Fibroblast of skin of left quadriceps (primary cell): ENCODE data around the gene ETV7.
"Not testable (repeated sequence)": the region's sequence is repeated elsewhere in the genome, so short reads cannot be mapped to it uniquely, and the experiment has no call there.

Source experiments
- DNase-seq, 2 experiments: peaks; one replicate each; pipeline ENCODE4 v3.0.0-alpha.2; 2013; ENCODE audit warnings: low read depth in 2 of 2

The ETV7 gene

GRCh38 chr6:36387440-36388303 is at the start of gene ETV7:
Gene ETV7, minus strand, starts transcription at chr6:36387669. Its CDS starts 128 bp downstream, at chr6:36387541.
- no peak for DNase-seq

- DNase-seq: no peak
Observed at GRCh38 chr6:36436466-36436865, 49.0 kb upstream of the ETV7 start.

GRCh38 chr6:36432151-36432671 is 44.7 kb upstream of the ETV7 start:
- DNase-seq: peak; percentile 51 to 55

- DNase-seq: no peak
Observed at GRCh38 chr6:36431197-36431596, 43.7 kb upstream of the ETV7 start.

- no peak for DNase-seq
Observed at GRCh38 chr6:36430351-36430750, 42.9 kb upstream of the ETV7 start.

- DNase-seq: no peak
Observed at GRCh38 chr6:36428911-36429310, 41.4 kb upstream of the ETV7 start.

GRCh38 chr6:36426622-36427021 is 39.2 kb upstream of the ETV7 start:
- no peak for DNase-seq

- DNase-seq: peak; percentile 96 to 97
Observed at GRCh38 chr6:36423101-36423824, 35.8 kb upstream of the ETV7 start.

GRCh38 chr6:36422714-36423100 is 35.2 kb upstream of the ETV7 start:
- DNase-seq: no peak

- DNase-seq: no peak
Observed at GRCh38 chr6:36419310-36419709, 31.8 kb upstream of the ETV7 start.

- no peak for DNase-seq
Observed at GRCh38 chr6:36418558-36418957, 31.1 kb upstream of the ETV7 start.

- DNase-seq: no peak
Observed at GRCh38 chr6:36414481-36414880, 27.0 kb upstream of the ETV7 start.

- no peak for DNase-seq
Observed at GRCh38 chr6:36413489-36414480, 26.3 kb upstream of the ETV7 start.

- not testable (repeated sequence) for DNase-seq
Observed at GRCh38 chr6:36409718-36410117, 22.2 kb upstream of the ETV7 start.

- no peak for DNase-seq
Observed at GRCh38 chr6:36404164-36404563, 16.7 kb upstream of the ETV7 start.

- DNase-seq: no peak
Observed at GRCh38 chr6:36402481-36402880, 15.0 kb upstream of the ETV7 start.

- DNase-seq: no peak
Observed at GRCh38 chr6:36399970-36400369, 12.5 kb upstream of the ETV7 start.

- DNase-seq: no peak
Observed at GRCh38 chr6:36392621-36393020, 5.2 kb upstream of the ETV7 start.

GRCh38 chr6:36389353-36389752 is 1.9 kb upstream of the ETV7 start:
- DNase-seq: no peak

GRCh38 chr6:36386495-36387439 is 702 bp downstream of the ETV7 start:
- DNase-seq: peak; percentile 14 to 15
